Spinal cord (tissue), 10 donors: Measurements from ENCODE around the gene LARP4. TPM values are rescaled to one million over a fixed set of nuclear protein-coding genes. Genes with fewer than 3 reads are reported as not detected.
"Not testable (repeated sequence)": the region's sequence is repeated elsewhere in the genome, so short reads cannot be mapped to it uniquely, and the experiment has no call there.

ENCODE experiments used
- DNase-seq, 6 donors: peaks; one replicate each; pipeline versions ENCODE4 v3.0.0 to v3.0.0-alpha.2; 2013 to 2015; ENCODE audit warnings: low spot score in 6 of 6, low read depth in 4 of 6
- H3K27ac ChIP-seq: one replicate; pipeline ENCODE4 v1.5.1; 2013; ENCODE audit warnings: low read depth, low read length, control low read depth
- H3K27me3 ChIP-seq: one replicate; pipeline ENCODE4 v1.6.1; 2013; ENCODE audit warnings: low read length; ENCODE audit not compliant: control insufficient read depth, insufficient read depth
- H3K36me3 ChIP-seq: one replicate; pipeline ENCODE4 v1.6.1; 2013; ENCODE audit warnings: low read length; ENCODE audit not compliant: control insufficient read depth, insufficient read depth
- H3K4me1 ChIP-seq: one replicate; pipeline ENCODE4 v1.6.1; 2013; ENCODE audit warnings: low read length; ENCODE audit not compliant: control insufficient read depth, insufficient read depth
- H3K4me3 ChIP-seq: one replicate; pipeline ENCODE4 v1.5.1; 2013; ENCODE audit warnings: low read depth, low read length, control low read depth
- H3K9me3 ChIP-seq: one replicate; pipeline ENCODE4 v1.6.1; 2013; ENCODE audit warnings: low read length; ENCODE audit not compliant: control insufficient read depth, insufficient read depth
- WGBS: methylation state at CpG from one replicate; pipeline ENCODE4 v1.1.5; 2013; ENCODE audit warnings: missing lambda C conversion rate; ENCODE audit not compliant: insufficient coverage; 5-methylcytosine and 5-hydroxymethylcytosine counted together
- polyA plus RNA-seq, 2 donors: library from polyadenylated mRNA; unstranded; fragments of 120-200 nt; gene quantifications; one replicate each; pipeline ENCODE4 v1.2.1, GENCODE V29; 2013; ENCODE audit not compliant: insufficient read length in 2 of 2
- total RNA-seq, 2 donors: library from RNA; depleted of rRNA in 1 of 2; stranded (reverse); fragments of 120-200 nt in 1 of 2; fragments of >200 nt in 1 of 2; gene quantifications; one replicate each; pipeline versions ENCODE4 v1.2.3 to v1.2.4, GENCODE V29; 2013 to 2014
- donor health status: healthy.

Gene LARP4
- total and polyA plus RNA-seq, 4 donors = 19.8 to 87.6 (median 28.8) TPM

GRCh38 chr12:50419112-50419909 is 18.6 kb downstream of the LARP4 start:
- WGBS = no CpG with 5 or more reads among the region's 5 CpGs
- no peaks in the 10 kb centered on the region for H3K27me3 ChIP-seq
- H3K36me3 ChIP-seq = peaks cover 8% of the 10 kb centered on the region
- no peak overlapping the region for H3K4me3 ChIP-seq
- no peaks in the 10 kb centered on the region for H3K9me3 ChIP-seq
- no peak for DNase-seq
- H3K27ac ChIP-seq = no peak overlapping the region
- H3K4me1 ChIP-seq = no peaks in the 10 kb centered on the region

- DNase-seq, H3K4me3 ChIP-seq, H3K36me3 ChIP-seq, H3K27ac ChIP-seq, H3K9me3 ChIP-seq, H3K27me3 ChIP-seq, H3K4me1 ChIP-seq: not testable (repeated sequence)
- WGBS = 100% methylated on average over 3 of the region's 10 CpGs
Measured at GRCh38 chr12:50422855-50423254, 22.2 kb downstream of the LARP4 start.

- not testable (repeated sequence) for H3K36me3 ChIP-seq, H3K27ac ChIP-seq, H3K9me3 ChIP-seq, H3K4me1 ChIP-seq, DNase-seq, H3K4me3 ChIP-seq, H3K27me3 ChIP-seq
- 98% methylated on average over 5 of the region's 10 CpGs for WGBS
Measured at GRCh38 chr12:50423342-50423741, 22.7 kb downstream of the LARP4 start.

GRCh38 chr12:50425589-50426258 is 25.0 kb downstream of the LARP4 start:
- Histone ChIP-seq H3K27ac (no peak overlapping the region), H3K36me3 (peaks cover 10% of the 10 kb centered on the region), H3K27me3 (no peaks in the 10 kb centered on the region), H3K4me3 (no peak overlapping the region), H3K9me3 (no peaks in the 10 kb centered on the region), H3K4me1 (no peaks in the 10 kb centered on the region)
- peak in 1 of 6 donors; percentile 2 for DNase-seq
- WGBS = 56% methylated on average over 4 of the region's 6 CpGs

GRCh38 chr12:50431656-50432055 is 31.0 kb downstream of the LARP4 start:
- H3K27me3 ChIP-seq, DNase-seq, H3K9me3 ChIP-seq, H3K27ac ChIP-seq, H3K4me3 ChIP-seq, H3K4me1 ChIP-seq: not testable (repeated sequence)
- WGBS = 100% methylated on average over 2 of the region's 8 CpGs
- peaks cover 43% of the 10 kb centered on the region for H3K36me3 ChIP-seq

GRCh38 chr12:50440288-50440687 is 39.6 kb downstream of the LARP4 start:
- H3K36me3 ChIP-seq = peaks cover 30% of the 10 kb centered on the region
- DNase-seq = no peak
- no peaks in the 10 kb centered on the region for H3K27me3 ChIP-seq
- no peak overlapping the region for H3K4me3 ChIP-seq
- H3K4me1 ChIP-seq = no peaks in the 10 kb centered on the region
- H3K9me3 ChIP-seq = no peaks in the 10 kb centered on the region
- no peak overlapping the region for H3K27ac ChIP-seq

- H3K36me3 ChIP-seq = peaks cover 21% of the 10 kb centered on the region
- no peak overlapping the region for H3K4me3 ChIP-seq
- H3K4me1 ChIP-seq = no peaks in the 10 kb centered on the region
- WGBS = 100% methylated on average over 1 of the region's 7 CpGs
- H3K27me3 ChIP-seq = no peaks in the 10 kb centered on the region
- no peaks in the 10 kb centered on the region for H3K9me3 ChIP-seq
- H3K27ac ChIP-seq = no peak overlapping the region
- no peak for DNase-seq
Measured at GRCh38 chr12:50441763-50442162, 41.1 kb downstream of the LARP4 start.

- no peaks in the 10 kb centered on the region for H3K4me1 ChIP-seq
- no peak for DNase-seq
- no peaks in the 10 kb centered on the region for H3K27me3 ChIP-seq
- H3K27ac ChIP-seq = no peak overlapping the region
- peaks cover 21% of the 10 kb centered on the region for H3K36me3 ChIP-seq
- H3K4me3 ChIP-seq = no peak overlapping the region
- WGBS = 89% methylated on average over 1 of the region's 3 CpGs
- no peaks in the 10 kb centered on the region for H3K9me3 ChIP-seq
Measured at GRCh38 chr12:50442178-50442908, 41.7 kb downstream of the LARP4 start.

- H3K27ac ChIP-seq, DNase-seq, H3K4me1 ChIP-seq, H3K4me3 ChIP-seq, H3K36me3 ChIP-seq, H3K9me3 ChIP-seq, H3K27me3 ChIP-seq: not testable (repeated sequence)
- no CpG with 5 or more reads among the region's 5 CpGs for WGBS
Measured at GRCh38 chr12:50449671-50450070, 49.0 kb downstream of the LARP4 start.
